ENCODE results near the gene NONO.
"Not testable (repeated sequence)": the region's sequence is repeated elsewhere in the genome, so short reads cannot be mapped to it uniquely, and the experiment has no call there.

Gene NONO

DNA sequence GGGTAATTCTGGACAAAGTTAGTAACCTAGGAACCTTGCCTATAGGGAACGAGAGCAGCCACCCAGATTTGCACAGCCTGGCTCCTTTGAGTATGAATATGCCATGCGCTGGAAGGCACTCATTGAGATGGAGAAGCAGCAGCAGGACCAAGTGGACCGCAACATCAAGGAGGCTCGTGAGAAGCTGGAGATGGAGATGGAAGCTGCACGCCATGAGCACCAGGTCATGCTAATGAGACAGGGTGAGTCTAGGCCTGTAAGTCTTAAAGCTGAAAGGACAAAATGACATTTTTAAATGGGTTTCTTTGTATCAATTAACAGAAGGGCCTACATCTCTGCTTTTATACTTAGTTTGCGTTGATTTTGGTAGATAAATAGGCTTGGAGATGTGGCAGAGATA, 13.4 kb downstream of the NONO start:
- Histone ChIP-seq H3K36me3 (ENCODE audit: insufficient read depth) (peaks cover 3% of the 10 kb centered on the region; the same call in 1 of the 2 replicates), H3K4me3 (IDR thresholded peaks at IDR 0.05; ENCODE audit: insufficient read depth, low read depth, low read length) (no peak overlapping the region), H3K4me2 (no peak overlapping the region), H3K79me2 (ENCODE audit: insufficient read depth, low read depth) (no peaks in the 10 kb centered on the region), H4K20me1 (ENCODE audit: insufficient read depth) (no peaks in the 10 kb centered on the region), H2AFZ (ENCODE audit: low read depth) (no peak overlapping the region), H3K9ac (no peak overlapping the region), H3K27me3 (ENCODE audit: insufficient read depth, low read depth) (no peaks in the 10 kb centered on the region), H3K27ac (no peak overlapping the region), H3K4me1 (ENCODE audit: low read depth, poor library complexity, severe bottlenecking) (no peaks in the 10 kb centered on the region)
- TF ChIP-seq, protein P1, sequence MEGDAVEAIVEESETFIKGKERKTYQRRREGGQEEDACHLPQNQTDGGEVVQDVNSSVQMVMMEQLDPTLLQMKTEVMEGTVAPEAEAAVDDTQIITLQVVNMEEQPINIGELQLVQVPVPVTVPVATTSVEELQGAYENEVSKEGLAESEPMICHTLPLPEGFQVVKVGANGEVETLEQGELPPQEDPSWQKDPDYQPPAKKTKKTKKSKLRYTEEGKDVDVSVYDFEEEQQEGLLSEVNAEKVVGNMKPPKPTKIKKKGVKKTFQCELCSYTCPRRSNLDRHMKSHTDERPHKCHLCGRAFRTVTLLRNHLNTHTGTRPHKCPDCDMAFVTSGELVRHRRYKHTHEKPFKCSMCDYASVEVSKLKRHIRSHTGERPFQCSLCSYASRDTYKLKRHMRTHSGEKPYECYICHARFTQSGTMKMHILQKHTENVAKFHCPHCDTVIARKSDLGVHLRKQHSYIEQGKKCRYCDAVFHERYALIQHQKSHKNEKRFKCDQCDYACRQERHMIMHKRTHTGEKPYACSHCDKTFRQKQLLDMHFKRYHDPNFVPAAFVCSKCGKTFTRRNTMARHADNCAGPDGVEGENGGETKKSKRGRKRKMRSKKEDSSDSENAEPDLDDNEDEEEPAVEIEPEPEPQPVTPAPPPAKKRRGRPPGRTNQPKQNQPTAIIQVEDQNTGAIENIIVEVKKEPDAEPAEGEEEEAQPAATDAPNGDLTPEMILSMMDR (conservative IDR thresholded peaks at IDR 0.05; ENCODE audit: low read depth, low read length) = no peak

DNA sequence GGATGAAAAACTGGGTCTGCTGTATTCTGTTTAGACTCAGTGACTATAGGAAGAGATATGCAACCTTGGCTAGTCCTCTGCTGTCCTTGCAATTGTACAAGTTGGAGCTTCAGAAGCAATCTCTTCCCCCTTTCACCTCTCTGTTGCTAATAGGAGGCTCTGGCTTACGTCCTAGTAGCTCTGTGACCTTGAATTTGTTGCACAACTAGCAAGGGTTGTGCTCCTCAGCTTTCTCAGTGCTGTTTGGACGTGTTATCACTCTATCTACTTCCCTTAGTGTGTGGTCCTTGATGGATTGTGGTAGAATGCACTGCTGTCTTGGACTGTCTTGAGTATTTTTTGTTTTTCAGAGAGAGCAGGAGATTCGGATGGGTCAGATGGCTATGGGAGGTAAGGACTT, 14.7 kb downstream of the NONO start:
- Histone ChIP-seq H4K20me1 (ENCODE audit: insufficient read depth) (no peaks in the 10 kb centered on the region), H3K27me3 (ENCODE audit: insufficient read depth, low read depth) (no peaks in the 10 kb centered on the region), H3K79me2 (ENCODE audit: insufficient read depth, low read depth) (no peaks in the 10 kb centered on the region), H3K9ac (no peak overlapping the region), H3K27ac (no peak overlapping the region), H3K4me3 (IDR thresholded peaks at IDR 0.05; ENCODE audit: insufficient read depth, low read depth, low read length) (no peak overlapping the region), H3K4me1 (ENCODE audit: low read depth, poor library complexity, severe bottlenecking) (no peaks in the 10 kb centered on the region), H3K4me2 (no peak overlapping the region), H3K36me3 (ENCODE audit: insufficient read depth) (peaks cover 3% of the 10 kb centered on the region; the same call in 1 of the 2 replicates), H2AFZ (ENCODE audit: low read depth) (no peak overlapping the region)
- TF ChIP-seq, protein P1 (conservative IDR thresholded peaks at IDR 0.05; ENCODE audit: low read depth, low read length) = no peak

DNA sequence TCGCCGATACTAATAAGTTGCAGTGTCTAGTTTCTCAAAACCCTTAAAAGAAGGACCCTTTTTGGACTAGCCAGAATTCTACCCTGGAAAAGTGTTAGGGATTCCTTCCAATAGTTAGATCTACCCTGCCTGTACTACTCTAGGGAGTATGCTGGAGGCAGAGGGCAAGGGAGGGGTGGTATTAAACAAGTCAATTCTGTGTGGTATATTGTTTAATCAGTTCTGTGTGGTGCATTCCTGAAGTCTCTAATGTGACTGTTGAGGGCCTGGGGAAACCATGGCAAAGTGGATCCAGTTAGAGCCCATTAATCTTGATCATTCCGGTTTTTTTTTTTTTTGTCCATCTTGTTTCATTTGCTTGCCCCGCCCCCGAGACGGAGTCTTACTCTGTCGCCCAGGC, 16.6 kb downstream of the NONO start:
- H3K4me3 ChIP-seq (IDR thresholded peaks at IDR 0.05; ENCODE audit: insufficient read depth, low read depth, low read length); H3K27ac ChIP-seq; H3K79me2 ChIP-seq (ENCODE audit: insufficient read depth, low read depth); H3K9ac ChIP-seq; H3K36me3 ChIP-seq (ENCODE audit: insufficient read depth); H3K4me1 ChIP-seq (ENCODE audit: low read depth, poor library complexity, severe bottlenecking); H3K4me2 ChIP-seq; H4K20me1 ChIP-seq (ENCODE audit: insufficient read depth); H3K27me3 ChIP-seq (ENCODE audit: insufficient read depth, low read depth); H2AFZ ChIP-seq (ENCODE audit: low read depth): not testable (repeated sequence)

DNA sequence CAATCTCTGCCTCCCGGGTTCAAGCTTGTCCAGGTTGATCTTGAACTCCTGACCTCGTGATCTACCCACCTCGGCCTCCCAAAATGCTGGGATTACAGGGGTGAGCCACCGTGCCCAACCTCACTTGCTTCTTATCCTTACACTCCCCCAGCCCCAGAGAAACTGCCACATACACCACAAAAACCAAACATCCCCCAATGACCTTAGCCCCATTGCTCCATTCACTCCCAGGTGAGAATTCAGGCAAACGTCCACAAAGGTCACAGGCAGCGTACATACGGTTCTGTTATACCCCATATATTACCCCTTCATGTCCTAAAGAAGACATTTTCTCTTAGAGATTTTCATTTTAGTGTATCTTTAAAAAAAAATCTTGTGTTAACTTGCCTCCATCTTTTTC, 17.1 kb downstream of the NONO start:
- not testable (repeated sequence) for H3K27ac ChIP-seq; H3K4me3 ChIP-seq (IDR thresholded peaks at IDR 0.05; ENCODE audit: insufficient read depth, low read depth, low read length); H3K27me3 ChIP-seq (ENCODE audit: insufficient read depth, low read depth); H3K9ac ChIP-seq; H3K36me3 ChIP-seq (ENCODE audit: insufficient read depth); H3K4me1 ChIP-seq (ENCODE audit: low read depth, poor library complexity, severe bottlenecking); H3K4me2 ChIP-seq; H3K79me2 ChIP-seq (ENCODE audit: insufficient read depth, low read depth); H2AFZ ChIP-seq (ENCODE audit: low read depth); H4K20me1 ChIP-seq (ENCODE audit: insufficient read depth)

DNA sequence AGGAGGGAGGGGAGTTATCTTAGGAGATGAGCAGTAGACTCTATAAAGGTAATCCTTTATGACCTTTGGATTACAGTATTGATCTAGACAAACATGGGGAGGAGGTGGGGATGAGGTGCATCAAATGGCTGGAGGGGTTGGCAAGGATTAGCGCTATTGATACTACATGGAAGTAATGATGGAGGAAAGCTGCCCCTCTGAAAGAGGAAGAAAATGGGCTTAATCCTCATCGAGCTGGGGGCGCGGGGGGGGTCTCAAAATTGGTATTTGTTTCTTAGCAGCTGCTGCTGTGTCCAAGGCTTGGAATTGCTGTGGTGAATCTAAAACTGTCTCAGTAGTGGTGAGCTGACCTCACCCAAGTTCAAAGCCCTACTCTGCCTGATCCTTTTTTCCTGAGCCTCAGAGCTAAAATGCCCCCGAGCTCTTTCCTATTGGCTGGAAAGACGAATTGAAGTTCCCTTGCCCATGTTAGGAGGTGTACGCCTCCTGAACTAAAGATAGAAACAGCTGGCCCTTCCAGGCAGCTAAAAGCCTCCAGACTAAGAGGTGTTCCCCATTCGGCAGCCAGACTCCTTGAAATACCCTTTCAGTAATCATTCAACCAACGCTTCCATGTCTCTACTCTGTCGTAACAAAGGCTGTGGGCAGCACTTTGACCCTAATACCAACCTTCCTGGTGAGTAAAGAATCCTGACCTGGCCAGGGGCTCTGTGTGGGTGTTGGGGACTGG, 17.9 kb downstream of the NONO start, which contains the start of gene ITGB1BP2:
Gene ITGB1BP2, plus strand, starts transcription at position 556 of the 730 bp plus-strand sequence. Its CDS starts 57 bp downstream, at position 613.
- Histone ChIP-seq H3K27ac (no peak within 1 kb of the TSS), H3K4me2 (no peak within 1 kb of the TSS), H3K27me3 (ENCODE audit: insufficient read depth, low read depth) (no peaks in the 10 kb centered on the region), H3K79me2 (ENCODE audit: insufficient read depth, low read depth) (no peaks in the 10 kb centered on the region), H3K4me1 (ENCODE audit: low read depth, poor library complexity, severe bottlenecking) (no peaks in the 10 kb centered on the region), H3K4me3 (IDR thresholded peaks at IDR 0.05; ENCODE audit: insufficient read depth, low read depth, low read length) (no peak within 1 kb of the TSS), H3K9ac (no peak within 1 kb of the TSS), H3K36me3 (ENCODE audit: insufficient read depth) (peaks cover 3% of the 10 kb centered on the region; the same call in 1 of the 2 replicates), H2AFZ (ENCODE audit: low read depth) (no peak within 1 kb of the TSS), H4K20me1 (ENCODE audit: insufficient read depth) (no peaks in the 10 kb centered on the region)
- TF ChIP-seq, protein P1 (conservative IDR thresholded peaks at IDR 0.05; ENCODE audit: low read depth, low read length) = no peak
